Measurements from ENCODE around the gene UXS1. TPM values are rescaled to one million over a fixed set of nuclear protein-coding genes. Genes with fewer than 3 reads are reported as not detected.

The UXS1 gene
- polyA plus RNA-seq, 1 of the 3 experiments (the other 2 are of a cell fraction): 55.9 TPM

- Histone ChIP-seq H3K27me3 (ENCODE audit: insufficient read depth) (no peaks in the 10 kb centered on the region), H3K27ac (ENCODE audit: low read depth in 2 of 2, low read length in 1 of 2) (no peak overlapping the region), H3K4me3 (ENCODE audit: low read depth in 2 of 2, low read length in 1 of 2) (no peak overlapping the region), H3K4me1 (ENCODE audit: control insufficient read depth in 1 of 2, insufficient read depth in 2 of 2, low read depth in 1 of 2, low read length in 1 of 2) (no peaks in the 10 kb centered on the region; a peak in 1 of 4 replicates), H3K9ac (no peak overlapping the region), H3K4me2 (no peak overlapping the region), H3K79me2 (ENCODE audit: insufficient read depth) (peaks cover 5% of the 10 kb centered on the region; the same call in 1 of the 2 replicates), H3K9me3 (no peaks in the 10 kb centered on the region), H3K36me3 (replicated peaks in 1 of 2; ENCODE audit: control insufficient read depth in 1 of 2, insufficient read depth in 2 of 2, low read length in 1 of 2) (no peaks in the 10 kb centered on the region), H2AFZ (ENCODE audit: low read depth) (no peak overlapping the region), H3K9me2 (no peaks in the 10 kb centered on the region), H4K20me1 (ENCODE audit: insufficient read depth) (no peaks in the 10 kb centered on the region), H3F3A (replicated peaks; ENCODE audit: insufficient read depth) (no peaks in the 10 kb centered on the region)
- TF ChIP-seq RXRA (IDR thresholded peaks at IDR 0.05; ENCODE audit: borderline replicate concordance, low read depth) (no peak), MEF2A (IDR thresholded peaks at IDR 0.05; ENCODE audit: borderline replicate concordance, low read depth) (no peak), USF2 (IDR thresholded peaks at IDR 0.05; ENCODE audit: borderline replicate concordance, low read depth, low read length) (no peak), YY1 (IDR thresholded peaks at IDR 0.05; ENCODE audit: low read depth) (no peak), REST (IDR thresholded peaks at IDR 0.05; ENCODE audit: low read depth, low read length) (no peak), IRF3 (IDR thresholded peaks at IDR 0.05; ENCODE audit: low read depth, low read length) (no peak), ELF1 (IDR thresholded peaks at IDR 0.05) (no peak), FOXM1 (IDR thresholded peaks at IDR 0.05; ENCODE audit: low read depth) (no peak), ZBTB33 (IDR thresholded peaks at IDR 0.05; ENCODE audit: borderline replicate concordance, low read depth) (no peak), TEAD4 (IDR thresholded peaks at IDR 0.05; ENCODE audit: borderline replicate concordance, insufficient read depth) (no peak), EZH2phosphoT487 (IDR thresholded peaks at IDR 0.05; ENCODE audit: borderline replicate concordance, low read depth) (no peak), TAF1 (IDR thresholded peaks at IDR 0.05; ENCODE audit: borderline replicate concordance, low read depth, low read length) (no peak), POLR2AphosphoS5 (IDR thresholded peaks at IDR 0.05; ENCODE audit: low read depth, low read length) (no peak), FOXJ3 (CRISPR knock-in tag; IDR thresholded peaks at IDR 0.05) (no peak), EP300 (IDR thresholded peaks at IDR 0.05; ENCODE audit: borderline replicate concordance in 1 of 2, low read depth in 1 of 2, low read length in 1 of 2) (no peak), TCF12 (IDR thresholded peaks at IDR 0.05) (no peak)
- ChIA-PET POLR2A (no interaction called here), CTCF (interaction anchor here (0.6 to 1.4 kb wide), 2 partner anchors 89 to 407 kb away, joined by 3 to 4 read pairs; no protein-coding TSS in a partner anchor)
- 95% methylated on average over 6 of the region's 7 CpGs for WGBS (ENCODE audit: low lambda C conversion rate)
- no peak for DNase-seq
These were observed 18.8 kb downstream of the UXS1 start for GRCh38 chr2:106175086-106175850.
